HEK293T (cell line): ENCODE results near the gene PAK3.

Experiments used
- BHLHE40 ChIP-seq: fragments of 450-650 bp; IDR thresholded peaks from 2 replicates; pipeline ENCODE4 v1.6.1; 2016; ENCODE audit warnings: mild to moderate bottlenecking, moderate library complexity, borderline replicate concordance
- ELF4 ChIP-seq: fragments of 450-650 bp; IDR thresholded peaks from 2 replicates; pipeline ENCODE4 v1.6.1; 2017; ENCODE audit warnings: antibody characterized with exemption
- FOXA1 ChIP-seq: fragments of 450-650 bp; IDR thresholded peaks from 2 replicates; pipeline ENCODE4 v1.6.1; 2016; ENCODE audit warnings: mild to moderate bottlenecking
- FOXK2 ChIP-seq: fragments of 450-650 bp; IDR thresholded peaks from 2 replicates; pipeline ENCODE4 v1.6.1; 2016; ENCODE audit warnings: mild to moderate bottlenecking
- HDGF ChIP-seq: fragments of 450-650 bp; IDR thresholded peaks from 2 replicates; pipeline ENCODE4 v1.6.1; 2017; ENCODE audit warnings: antibody characterized with exemption, borderline replicate concordance
- L3MBTL2 ChIP-seq: fragments of 450-650 bp; conservative IDR thresholded peaks from 2 replicates; pipeline ENCODE4 v1.6.1; 2016; ENCODE audit warnings: mild to moderate bottlenecking
- SP1 ChIP-seq: fragments of 450-650 bp; IDR thresholded peaks from 2 replicates; pipeline ENCODE4 v1.6.1; 2017
- ZNF384 ChIP-seq: fragments of 450-650 bp; IDR thresholded peaks from 2 replicates; pipeline ENCODE4 v1.6.1; 2016
- TF ChIP-seq, protein P1 (sequence below): fragments of 450-650 bp; IDR thresholded peaks from 2 replicates; pipeline ENCODE4 v1.6.1; 2016

DNA sequence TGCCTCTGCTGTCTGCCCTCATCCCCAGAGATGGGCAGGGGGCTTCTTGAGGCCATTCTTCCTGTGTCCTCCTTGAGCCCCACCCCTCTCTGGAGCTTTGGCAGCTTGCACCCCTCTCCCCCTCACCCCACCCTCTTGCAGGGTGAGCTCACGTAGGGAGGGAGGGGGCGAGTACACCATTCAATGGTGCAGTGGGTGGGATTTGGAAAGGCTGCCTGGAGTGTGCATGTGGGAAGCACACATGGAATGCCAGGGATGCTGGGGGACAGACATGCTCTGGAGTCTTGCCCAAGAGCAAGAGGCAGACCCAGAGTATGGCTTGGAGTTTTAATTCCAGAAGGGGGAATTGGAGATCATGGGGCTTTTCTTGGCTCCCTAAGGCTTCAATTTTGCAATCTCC, 5.6 kb downstream of the PAK3 start:
- TF ChIP-seq ELF4 (no peak), BHLHE40 (no peak), FOXA1 (no peak), L3MBTL2 (no peak), SP1 (no peak), FOXK2 (no peak), HDGF (no peak), ZNF384 (no peak)
- TF ChIP-seq, protein P1, sequence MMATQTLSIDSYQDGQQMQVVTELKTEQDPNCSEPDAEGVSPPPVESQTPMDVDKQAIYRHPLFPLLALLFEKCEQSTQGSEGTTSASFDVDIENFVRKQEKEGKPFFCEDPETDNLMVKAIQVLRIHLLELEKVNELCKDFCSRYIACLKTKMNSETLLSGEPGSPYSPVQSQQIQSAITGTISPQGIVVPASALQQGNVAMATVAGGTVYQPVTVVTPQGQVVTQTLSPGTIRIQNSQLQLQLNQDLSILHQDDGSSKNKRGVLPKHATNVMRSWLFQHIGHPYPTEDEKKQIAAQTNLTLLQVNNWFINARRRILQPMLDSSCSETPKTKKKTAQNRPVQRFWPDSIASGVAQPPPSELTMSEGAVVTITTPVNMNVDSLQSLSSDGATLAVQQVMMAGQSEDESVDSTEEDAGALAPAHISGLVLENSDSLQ, result no peak
